Panc1 (cell line): ENCODE data around the gene VTI1A.

ENCODE experiments used
- CTCF ChIP-seq: fragments of 450-650 bp; IDR thresholded peaks from 2 replicates; pipeline ENCODE4 v1.5.1; 2017; ENCODE audit warnings: mild to moderate bottlenecking
- POLR2AphosphoS5 ChIP-seq: IDR thresholded peaks from 2 replicates; pipeline ENCODE4 v1.6.1; 2012; ENCODE audit warnings: mild to moderate bottlenecking, low read depth, low read length, moderate library complexity

GRCh38 chr10:112851181-112851580 lies 404.2 kb downstream of the VTI1A start:
- TF ChIP-seq CTCF (no peak), POLR2AphosphoS5 (no peak)
